GM21619 (cell line): Measurements from ENCODE around the gene TK2.
"Not testable (repeated sequence)": the region's sequence is repeated elsewhere in the genome, so short reads cannot be mapped to it uniquely, and the experiment has no call there.

Experiments
- ATAC-seq: cut with Tn5 transposase; IDR thresholded peaks from one replicate; pipeline ENCODE4 v1.9.1; 2021; ENCODE audit not compliant: unreplicated experiment

Gene TK2

DNA sequence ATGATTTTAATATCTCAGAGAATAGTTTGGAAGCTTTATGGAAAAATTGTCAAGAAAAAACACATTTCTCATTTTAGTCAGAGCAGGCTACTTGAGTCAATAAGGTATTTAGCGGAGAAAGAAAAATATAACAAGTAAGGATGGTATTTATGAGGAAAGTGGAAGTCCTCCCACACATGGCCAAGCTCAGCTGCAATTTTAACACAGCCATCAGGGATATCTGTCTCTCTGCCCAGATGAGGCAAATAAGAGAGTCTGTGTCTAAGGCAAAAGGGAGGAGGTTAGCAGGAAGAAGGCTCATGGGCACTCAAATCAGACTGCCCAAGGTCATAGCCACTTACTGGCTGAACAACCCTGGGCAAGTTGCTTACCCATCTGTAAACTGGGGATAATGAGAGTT is 24.2 kb upstream of the TK2 start:
- ATAC-seq = no peak

DNA sequence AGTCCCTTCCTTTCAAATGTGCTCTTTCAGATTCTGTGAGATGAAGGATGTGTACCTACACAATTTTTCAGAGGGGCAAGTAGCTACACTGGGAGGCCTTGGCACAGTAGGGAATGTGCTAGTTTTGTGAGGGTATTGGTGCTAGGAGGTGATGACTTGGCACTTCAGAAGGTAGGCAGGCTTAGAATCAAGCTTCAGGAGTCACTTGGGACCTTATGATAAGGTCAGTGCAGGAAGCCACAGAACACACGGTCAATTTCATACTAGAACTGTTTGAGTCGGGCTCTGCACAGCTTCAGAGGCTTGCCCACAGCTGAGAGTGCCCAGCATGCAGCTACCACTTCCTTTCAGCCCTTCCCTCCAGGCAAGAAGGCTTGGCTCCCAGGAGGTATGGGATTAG is 22.4 kb upstream of the TK2 start:
- ATAC-seq = no peak

DNA sequence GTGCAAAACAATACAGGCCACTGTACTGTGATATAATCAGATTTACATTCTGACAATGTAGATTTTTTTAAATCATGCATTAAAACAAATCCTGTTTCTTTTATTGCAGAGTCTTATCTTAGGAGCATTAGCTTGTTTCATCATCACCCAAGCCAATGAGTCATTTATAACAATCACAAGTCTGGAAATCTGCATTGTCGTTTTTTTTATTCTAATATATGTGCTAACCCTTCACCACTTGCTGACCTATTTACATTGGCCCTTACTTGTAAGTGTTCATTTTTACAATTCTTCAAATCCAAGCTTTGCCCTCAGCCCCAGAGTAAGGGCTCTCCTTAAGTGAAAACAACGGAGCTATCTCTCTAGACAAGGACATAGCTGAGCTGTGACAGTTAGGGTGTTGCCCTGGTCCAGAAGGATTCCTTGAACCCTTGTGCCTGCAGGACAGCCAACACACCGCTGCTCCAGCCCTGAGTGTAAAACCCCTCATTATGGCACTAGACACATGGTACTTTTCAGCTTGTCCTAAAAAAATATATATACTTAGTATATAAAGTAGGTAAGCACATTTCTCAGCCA is 20.0 kb upstream of the TK2 start:
- no peak for ATAC-seq

DNA sequence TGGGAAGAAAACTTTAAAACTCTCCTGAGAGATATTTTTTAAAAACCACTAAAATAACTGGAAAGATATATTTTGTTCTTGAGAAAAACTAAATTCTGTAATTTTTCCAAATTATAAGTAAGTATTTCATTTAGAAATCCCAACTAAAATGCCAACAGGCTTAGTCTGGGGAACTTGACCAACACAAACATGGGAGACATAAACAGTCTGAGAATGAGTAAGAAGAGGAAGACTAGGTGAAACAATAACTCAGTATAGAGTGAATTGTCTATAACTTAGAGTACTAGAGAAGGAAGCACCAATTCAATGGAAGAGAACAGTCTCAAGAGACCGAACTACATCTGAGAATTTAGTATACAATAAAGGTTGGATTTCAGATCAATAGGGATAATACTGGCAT is 19.2 kb upstream of the TK2 start:
- no peak for ATAC-seq

DNA sequence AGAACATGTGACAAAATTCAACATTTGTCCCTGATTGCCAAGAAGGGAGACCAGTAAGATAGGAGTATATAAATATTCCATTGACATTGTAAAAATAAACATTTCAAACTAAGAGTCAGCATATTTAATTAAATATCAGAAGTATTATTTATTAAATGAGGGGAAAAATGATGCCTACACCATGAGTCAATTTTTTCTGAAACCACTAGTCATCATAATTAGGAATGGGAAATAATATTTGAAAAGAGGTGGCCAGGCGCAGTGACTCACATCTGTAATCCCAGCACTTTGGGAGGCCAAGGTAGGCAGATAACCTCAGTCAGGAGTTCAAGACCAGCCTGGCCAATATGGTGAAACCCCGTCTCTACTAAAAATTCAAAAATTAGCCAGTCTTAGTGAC is 18.4 kb upstream of the TK2 start:
- ATAC-seq = no peak

DNA sequence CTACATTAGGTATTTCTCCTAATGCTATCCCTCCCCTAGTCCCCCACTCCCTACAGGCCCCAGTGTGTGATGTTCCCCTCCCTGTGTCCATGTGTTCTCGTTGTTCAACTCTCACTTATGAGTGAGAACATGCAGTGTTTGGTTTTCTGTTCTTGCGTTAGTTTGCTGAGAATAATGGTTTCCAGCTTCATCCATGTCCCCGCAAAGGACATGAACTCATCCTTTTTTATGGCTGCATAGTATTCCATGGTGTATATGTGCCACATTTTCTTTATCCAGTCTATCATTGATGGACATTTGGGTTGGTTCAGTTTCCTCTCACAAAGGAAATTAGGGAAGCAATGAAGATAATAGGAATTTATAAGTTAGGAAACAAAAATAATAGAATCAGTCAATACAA is 17.3 kb upstream of the TK2 start:
- ATAC-seq = not testable (repeated sequence)

DNA sequence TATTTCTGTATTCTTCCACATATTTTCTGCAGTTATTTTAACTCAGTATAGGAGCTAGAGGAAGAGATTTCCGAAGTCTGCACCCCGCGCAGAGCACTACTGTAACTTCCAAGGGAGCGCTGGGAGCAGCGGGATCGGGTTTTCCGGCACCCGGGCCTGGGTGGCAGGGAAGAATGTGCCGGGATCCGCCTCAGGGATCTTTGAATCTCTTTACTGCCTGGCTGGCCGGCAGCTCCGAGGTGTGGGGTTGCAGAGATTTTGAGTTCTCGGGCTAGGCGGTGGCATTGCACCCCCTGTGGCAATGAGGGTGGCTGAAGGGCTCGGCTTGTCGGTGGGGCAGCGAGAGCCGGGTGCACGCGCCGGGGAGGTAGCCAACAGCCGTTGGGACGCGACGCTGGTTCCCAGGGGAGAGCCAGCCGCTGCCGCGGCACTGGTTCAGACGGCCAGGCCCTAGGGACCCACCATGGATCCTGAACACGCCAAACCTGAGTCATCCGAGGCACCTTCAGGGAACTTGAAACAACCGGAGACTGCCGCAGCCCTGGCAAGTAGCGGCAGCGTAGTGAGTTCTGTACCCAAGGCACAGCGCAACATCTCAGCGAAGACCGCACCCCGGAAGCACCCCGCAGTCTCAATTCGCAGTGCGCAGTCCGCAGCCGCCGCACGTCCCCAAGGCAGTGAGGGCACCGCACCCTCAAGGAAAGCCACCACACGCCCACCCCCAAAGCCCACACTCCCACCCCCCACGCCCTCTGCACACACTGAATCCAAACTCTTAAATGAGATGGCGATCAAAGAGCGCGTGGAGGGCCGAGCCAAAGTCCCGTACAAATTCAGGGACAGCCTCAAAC is 16.4 kb upstream of the TK2 start, which contains the start of gene CMTM1:
Gene CMTM1 (plus strand): TSS at position 389 of the 851 bp plus-strand sequence. CDS start 75 bp downstream, at position 464.
- ATAC-seq = no peak

DNA sequence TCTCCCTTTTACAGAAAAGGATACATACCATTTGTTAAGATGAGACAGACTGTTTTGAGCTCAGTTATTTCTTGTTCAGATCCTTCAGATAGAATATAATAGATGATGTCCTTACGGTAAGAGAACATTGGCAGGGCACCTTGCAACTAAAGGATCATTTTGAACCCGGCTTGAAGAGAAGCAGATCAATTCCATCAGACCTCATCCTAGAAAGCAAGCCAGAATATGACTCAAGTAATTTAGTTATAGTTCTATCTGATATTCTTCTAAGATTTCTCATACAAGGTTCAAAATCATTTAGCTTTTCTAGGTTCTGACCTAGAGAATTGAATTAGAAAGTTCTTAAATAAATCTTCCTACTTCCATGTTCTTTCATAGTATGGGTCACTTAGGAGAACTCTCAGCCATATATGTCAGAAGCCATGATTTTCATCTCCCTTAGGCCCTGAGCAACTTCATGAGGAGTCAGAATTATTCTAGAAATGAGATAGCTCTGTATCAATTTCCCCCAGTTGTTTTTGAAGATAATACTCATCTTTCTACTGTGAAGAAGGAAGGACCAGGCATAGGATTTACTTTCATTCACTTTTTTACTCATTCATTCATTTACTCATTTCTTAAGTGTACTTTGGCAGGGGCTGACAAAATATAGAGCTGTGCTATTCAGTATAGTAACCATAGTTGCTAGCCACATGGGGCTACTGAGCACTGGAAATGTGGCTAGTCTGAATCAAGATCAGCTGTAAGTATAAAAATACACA is 13.8 kb upstream of the TK2 start:
- no peak for ATAC-seq

DNA sequence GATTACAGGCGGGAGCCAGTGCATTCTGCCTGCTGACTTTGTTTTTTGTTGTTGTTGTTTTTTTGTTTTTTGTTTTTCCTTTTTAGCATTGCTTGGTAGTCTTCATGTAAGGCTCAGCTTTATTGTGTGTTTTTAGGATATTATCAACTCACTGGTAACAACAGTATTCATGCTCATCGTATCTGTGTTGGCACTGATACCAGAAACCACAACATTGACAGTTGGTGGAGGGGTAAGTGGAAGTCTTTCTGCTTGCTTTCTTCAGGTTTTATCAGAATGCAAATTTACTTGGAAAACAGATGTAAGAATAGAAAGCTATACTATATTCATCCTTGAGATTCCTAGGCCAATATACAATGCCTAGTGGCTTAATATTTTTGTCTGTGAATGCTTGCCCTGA is 13.1 kb upstream of the TK2 start:
- no peak for ATAC-seq

DNA sequence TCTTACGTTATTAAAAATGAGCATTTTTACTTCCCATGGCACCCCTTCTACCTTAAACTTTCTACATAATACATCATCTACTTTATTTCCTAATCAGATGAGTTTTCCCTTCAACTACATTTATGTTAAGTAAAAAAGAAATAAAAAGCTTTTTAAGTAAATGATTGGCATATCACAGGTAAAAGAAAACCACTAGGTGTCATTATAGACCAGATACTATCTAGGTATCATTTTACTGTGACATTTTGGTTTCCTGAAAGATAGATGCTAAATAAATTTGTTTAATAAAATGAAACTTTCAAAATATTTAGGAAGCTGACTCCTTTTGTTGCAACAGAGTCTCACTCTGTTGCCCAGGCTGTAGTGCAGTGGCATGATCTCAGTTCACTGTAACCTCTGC is 12.5 kb upstream of the TK2 start:
- no peak for ATAC-seq

DNA sequence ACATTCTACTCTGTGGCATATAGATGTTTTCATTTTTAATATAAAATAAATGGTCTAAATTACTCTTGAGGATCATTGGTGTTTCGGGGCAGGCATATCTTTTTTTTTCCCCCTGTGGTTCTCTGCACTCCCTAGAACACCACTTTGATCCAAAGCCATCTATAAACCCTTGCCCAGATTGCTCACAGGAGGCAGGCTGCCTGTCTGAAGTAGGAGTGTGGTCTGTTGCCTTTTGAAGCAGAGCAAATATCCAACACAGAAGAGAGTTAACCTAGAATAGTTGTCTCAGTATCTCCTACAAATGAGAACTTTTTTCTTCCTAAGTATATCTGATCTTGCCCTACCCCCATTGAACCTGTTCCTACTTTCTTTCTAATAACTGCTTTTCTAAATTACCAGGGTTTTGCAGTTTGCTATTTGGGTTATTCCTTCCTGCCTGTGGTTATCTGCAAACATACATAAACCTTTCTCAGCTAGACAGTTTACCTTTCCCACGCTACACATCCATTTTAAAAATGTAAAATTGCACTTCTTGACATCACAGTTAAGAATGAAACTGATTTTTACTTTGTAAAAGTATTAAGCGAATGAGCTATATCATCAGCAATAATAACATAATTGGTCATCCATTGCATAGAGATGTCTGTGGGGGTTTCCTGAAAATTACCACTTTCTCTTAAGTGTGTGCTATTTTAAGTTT is 11.6 kb upstream of the TK2 start:
- ATAC-seq = no peak

DNA sequence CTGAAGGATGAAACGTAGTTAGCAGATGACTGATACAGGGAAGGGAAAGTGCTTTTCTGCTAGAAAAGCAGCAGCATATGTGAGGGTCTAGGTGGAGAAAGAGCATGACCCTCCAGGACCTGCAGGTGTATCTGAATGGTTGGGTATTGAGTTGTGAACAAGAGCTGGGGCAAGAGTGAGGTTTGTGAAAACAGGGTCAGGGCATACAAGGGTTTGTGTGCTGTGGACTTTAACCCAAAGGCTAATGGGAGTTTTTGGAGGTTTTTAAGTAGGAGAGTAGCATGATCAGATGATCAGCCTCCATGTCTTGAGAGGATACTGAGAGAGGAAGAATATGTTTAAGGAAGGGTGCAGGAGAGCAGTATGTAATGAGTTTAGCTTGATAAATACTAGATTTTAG is 10.2 kb upstream of the TK2 start:
- no peak for ATAC-seq

DNA sequence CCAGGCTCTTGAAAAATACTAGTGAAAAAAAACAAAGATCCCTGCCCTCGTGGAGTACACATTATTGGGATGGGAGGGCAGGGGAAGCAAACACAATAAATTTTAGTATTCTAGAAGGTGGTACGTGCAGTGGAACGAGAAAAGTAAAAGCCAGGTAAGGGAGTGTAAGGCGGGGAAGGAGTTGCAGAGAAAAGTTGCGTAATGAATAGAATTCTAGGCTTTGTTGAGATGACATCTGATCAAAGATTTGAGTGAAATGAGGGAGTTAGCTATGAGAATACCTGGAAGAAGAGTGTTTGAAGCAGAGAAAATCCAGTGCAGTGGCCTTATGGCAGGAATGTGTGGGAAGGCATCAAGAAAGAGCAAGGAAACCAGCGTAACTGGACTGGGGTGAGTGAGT is 4.6 kb upstream of the TK2 start:
- ATAC-seq = no peak

DNA sequence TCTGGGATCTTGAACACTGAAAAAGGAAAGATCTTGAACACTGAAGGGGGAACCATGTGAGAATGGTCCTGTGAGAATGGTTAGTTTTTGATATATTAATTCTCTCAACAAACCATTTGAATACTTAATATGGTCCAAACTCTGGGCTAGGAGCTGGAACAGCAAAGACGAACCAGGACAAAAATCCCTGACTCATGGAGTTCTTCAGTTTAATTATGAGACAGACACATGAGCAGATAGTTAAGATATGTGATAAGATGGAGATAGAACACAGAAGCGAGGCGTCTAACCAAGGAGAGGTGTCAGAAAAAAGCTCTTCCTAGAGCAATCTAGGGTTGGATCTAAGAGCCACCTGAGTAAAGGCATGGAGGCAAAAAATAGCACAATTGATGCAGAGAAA is 4.1 kb upstream of the TK2 start:
- no peak for ATAC-seq

DNA sequence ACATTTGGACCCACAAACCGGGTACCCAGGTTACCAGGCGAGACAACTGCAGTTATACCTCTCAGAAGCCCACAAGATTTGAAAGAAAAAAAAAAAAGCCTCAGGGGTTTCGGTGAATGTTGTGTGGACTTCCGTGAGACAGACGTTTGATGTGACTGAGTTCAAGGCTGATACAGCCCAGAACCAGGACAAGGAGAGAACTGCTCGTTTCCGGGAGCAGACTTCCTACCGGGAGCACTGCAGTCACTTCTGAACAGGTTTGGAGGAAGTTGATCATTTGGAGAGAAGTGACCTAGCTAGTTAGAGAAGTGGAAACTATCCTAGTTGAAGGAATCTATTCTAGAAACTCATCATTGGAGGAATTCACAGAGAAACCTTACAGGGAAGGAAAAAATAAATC is 3.3 kb upstream of the TK2 start:
- ATAC-seq = no peak

DNA sequence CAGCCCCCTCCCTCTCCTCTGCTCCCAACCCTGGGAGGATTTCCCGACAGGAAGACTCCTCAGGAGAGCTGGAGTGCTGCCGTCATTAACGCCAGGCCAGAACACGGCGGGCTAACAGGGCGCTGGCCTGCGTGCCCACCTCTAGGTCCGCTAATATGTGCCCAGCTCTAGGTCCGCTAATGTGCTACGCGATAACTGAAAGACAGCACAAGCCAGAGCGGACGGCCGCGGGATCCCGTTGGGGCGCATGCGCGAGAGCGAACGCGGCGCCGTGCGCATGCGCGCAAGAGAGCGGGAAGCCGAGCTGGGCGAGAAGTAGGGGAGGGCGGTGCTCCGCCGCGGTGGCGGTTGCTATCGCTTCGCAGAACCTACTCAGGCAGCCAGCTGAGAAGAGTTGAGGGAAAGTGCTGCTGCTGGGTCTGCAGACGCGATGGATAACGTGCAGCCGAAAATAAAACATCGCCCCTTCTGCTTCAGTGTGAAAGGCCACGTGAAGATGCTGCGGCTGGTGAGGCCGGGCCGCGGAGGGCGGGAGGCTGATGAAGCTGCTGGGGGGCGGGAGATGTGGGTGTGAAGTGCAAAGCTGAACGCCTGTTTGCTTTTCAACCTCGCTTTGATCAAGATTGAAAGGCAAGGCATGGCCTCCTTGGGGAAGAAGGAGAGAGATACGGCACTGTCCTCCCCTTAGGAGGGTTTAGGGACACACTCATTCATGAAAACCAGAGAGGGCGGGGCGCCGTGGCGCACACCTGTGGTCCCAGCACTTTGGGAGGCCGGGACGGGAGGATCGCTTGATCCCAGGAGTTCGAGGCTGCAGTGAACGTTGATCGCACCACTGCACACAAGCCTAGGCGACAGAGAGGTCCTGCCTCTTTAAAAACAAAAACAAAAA is 2.6 kb upstream of the TK2 start, which contains the start of gene CKLF:
Gene CKLF (plus strand): TSS at position 291 of the 892 bp plus-strand sequence. CDS start 140 bp downstream, at position 431.
- ATAC-seq = peak; percentile 68

DNA sequence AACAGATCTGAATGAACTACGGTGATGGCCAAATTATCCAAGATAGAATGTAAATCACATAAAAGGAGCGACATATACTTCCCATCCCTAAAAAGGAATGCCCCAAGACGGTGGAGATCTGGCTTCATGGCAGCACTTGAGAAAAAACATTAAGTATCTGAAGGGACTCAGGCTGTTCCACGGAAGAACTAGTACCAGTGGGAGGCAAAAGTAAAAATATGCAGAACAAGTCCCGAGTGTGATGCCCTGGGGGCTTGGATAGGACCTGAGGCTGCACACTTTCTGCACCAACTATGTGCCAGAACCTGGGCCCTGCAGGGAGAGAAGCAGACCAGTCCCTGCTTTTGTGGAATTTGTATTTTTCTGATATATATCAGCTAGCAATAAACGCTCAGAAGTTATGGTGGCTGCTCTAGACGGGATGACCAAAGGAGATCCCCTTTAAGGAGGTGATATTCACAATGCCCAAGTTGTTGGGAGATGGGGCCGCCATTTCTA is 1.9 kb upstream of the TK2 start:
- no peak for ATAC-seq

DNA sequence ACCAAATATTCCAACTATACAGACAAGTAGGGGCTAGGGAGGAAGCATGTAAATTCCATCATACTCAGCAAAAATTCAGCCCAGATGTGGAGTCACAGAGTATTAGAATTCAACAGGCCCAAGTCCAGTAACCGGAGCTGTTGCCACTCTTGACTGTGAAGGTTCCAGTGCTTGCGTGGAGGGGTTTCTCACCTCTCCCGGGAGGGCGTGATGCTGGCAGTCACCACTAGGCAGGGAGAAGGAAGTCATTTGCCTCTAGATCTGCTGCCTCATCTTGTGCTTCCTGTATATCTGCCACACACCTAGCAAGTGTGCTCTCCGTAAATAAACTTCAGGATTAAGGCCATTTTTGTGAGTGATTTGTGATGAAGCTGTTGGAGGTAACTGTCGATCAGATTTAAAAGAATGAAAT is 1.4 kb upstream of the TK2 start:
- no peak for ATAC-seq

DNA sequence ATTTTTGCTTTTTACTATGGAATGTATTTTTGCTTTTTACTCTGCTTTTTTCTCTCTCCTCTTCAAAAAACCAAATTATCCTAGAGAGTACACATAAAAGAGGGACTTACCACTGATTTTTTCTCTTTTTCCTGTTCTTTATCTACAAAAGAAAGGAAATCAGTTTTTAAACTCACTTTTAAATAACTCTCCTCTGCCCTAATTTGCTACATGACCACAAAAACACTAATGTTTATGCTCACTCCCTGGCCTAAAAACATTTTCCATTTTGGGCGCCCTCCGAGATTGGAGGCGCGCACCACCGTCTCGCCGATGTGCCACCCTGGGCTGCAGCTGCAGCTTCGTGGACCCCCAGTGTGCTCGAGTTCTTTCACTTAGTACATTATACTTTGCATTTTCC is 1.1 kb downstream of the TK2 start:
- no peak for ATAC-seq

DNA sequence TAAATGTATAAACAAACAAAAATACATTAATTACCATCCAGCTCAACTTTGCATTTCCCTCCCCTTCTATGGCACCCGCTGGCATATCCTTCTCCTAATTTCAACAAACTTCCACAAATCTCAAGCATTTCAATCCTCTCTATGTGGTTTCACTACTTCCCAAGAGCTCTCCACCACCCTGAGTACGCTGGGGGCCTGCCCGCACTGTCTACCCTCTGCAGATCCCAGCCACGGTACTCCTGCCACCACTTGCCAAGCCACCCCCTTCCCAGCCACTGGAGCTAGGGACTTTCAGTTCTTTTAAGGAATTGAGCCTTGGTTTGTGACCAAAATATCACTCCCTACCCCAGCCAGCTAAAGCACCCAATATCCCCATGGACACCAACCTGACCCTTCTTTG is 1.9 kb downstream of the TK2 start:
- no peak for ATAC-seq
